Lung (tissue), 12 donors: ENCODE results near the gene FBRSL1. TPM values are rescaled to one million over a fixed set of nuclear protein-coding genes. Genes with fewer than 3 reads are reported as not detected.

Experiments used
- ATAC-seq: fragments of 200-7000 bp; cut with Tn5 transposase; one replicate; pipeline ENCODE4 v1.9.1; 2020; ENCODE audit warnings: moderate number of reproducible peaks; ENCODE audit not compliant: insufficient read depth, low FRiP score
- DNase-seq, 3 donors: peaks; one replicate each; pipeline ENCODE4 v3.0.0-alpha.2; 2013 to 2017
- H3K27ac ChIP-seq, 2 donors: one replicate each; pipeline ENCODE4 v1.5.1; 2013; ENCODE audit warnings: mild to moderate bottlenecking in 2 of 2, moderate library complexity in 2 of 2, control low read depth in 1 of 2, inconsistent platforms in 1 of 2, low read depth in 1 of 2, low read length in 1 of 2
- H3K27me3 ChIP-seq, 3 donors: one replicate each; pipeline ENCODE4 v1.5.1; 2013; ENCODE audit warnings: low read length in 2 of 3; ENCODE audit not compliant: control insufficient read depth in 3 of 3, insufficient read depth in 3 of 3
- H3K36me3 ChIP-seq, 4 donors: one replicate each; pipeline ENCODE4 v1.5.1; 2013; ENCODE audit warnings: low read length in 4 of 4, mild to moderate bottlenecking in 1 of 4, moderate library complexity in 1 of 4; ENCODE audit not compliant: control insufficient read depth in 4 of 4, insufficient read depth in 4 of 4
- H3K4me1 ChIP-seq, 5 donors: one replicate each; pipeline ENCODE4 v1.5.1; 2013; ENCODE audit warnings: low read length in 5 of 5, mild to moderate bottlenecking in 2 of 5, moderate library complexity in 1 of 5; ENCODE audit not compliant: control insufficient read depth in 5 of 5, insufficient read depth in 5 of 5
- H3K4me3 ChIP-seq: one replicate; pipeline ENCODE4 v1.5.1; 2013; ENCODE audit warnings: mild to moderate bottlenecking, control low read depth, moderate library complexity
- H3K9ac ChIP-seq, 2 donors: one replicate each; pipeline ENCODE4 v1.5.1; 2013; ENCODE audit warnings: low read length in 2 of 2, control low read depth in 1 of 2; ENCODE audit not compliant: insufficient read depth in 1 of 2
- H3K9me3 ChIP-seq, 4 donors: one replicate each; pipeline ENCODE4 v1.5.1; 2013; ENCODE audit warnings: low read length in 3 of 4, mild to moderate bottlenecking in 1 of 4, moderate library complexity in 1 of 4; ENCODE audit not compliant: control insufficient read depth in 4 of 4, insufficient read depth in 3 of 4
- WGBS, 2 donors: extraction: QIAGEN DNeasy Blood & Tissue Kit; methylation state at CpG; one replicate each; pipeline ENCODE4 v1.1.7; 2013; 5-methylcytosine and 5-hydroxymethylcytosine counted together
- polyA plus RNA-seq, 2 donors: library from polyadenylated mRNA; stranded (reverse); fragments of 200-250 nt; gene quantifications; one replicate each; pipeline ENCODE4 v1.2.1, GENCODE V29; 2013
- total RNA-seq, 2 donors: library from RNA; depleted of rRNA in 1 of 2; stranded (reverse); fragments of >200 nt in 1 of 2; gene quantifications; one replicate each; pipeline ENCODE4 v1.2.1, GENCODE V29; 2014 to 2021
- TF ChIP-seq, protein P1 (sequence below): IDR thresholded peaks from 2 replicates; pipeline ENCODE4 v1.5.1; 2012; ENCODE audit warnings: mild to moderate bottlenecking; ENCODE audit errors: control extremely low read depth, extremely low read depth
- donor health status: control.
- donor health status: control.
- donor health status: Bipolar disorder and iron deficiency.
- donor health status: healthy.
- donor health status: DM: yes; HTN: yes; CAD: no.

The FBRSL1 gene
- total and polyA plus RNA-seq, 4 donors, result 10.6 to 56.9 (median 22.3) TPM

- no peak overlapping the region for H3K27ac ChIP-seq
- peaks cover 0 to under 1% (median 0%) of the 10 kb centered on the region in 4 donors for H3K9me3 ChIP-seq
- DNase-seq (peak; percentile 91 to 94 (median 93)), ATAC-seq (no peak)
- TF ChIP-seq, protein P1, sequence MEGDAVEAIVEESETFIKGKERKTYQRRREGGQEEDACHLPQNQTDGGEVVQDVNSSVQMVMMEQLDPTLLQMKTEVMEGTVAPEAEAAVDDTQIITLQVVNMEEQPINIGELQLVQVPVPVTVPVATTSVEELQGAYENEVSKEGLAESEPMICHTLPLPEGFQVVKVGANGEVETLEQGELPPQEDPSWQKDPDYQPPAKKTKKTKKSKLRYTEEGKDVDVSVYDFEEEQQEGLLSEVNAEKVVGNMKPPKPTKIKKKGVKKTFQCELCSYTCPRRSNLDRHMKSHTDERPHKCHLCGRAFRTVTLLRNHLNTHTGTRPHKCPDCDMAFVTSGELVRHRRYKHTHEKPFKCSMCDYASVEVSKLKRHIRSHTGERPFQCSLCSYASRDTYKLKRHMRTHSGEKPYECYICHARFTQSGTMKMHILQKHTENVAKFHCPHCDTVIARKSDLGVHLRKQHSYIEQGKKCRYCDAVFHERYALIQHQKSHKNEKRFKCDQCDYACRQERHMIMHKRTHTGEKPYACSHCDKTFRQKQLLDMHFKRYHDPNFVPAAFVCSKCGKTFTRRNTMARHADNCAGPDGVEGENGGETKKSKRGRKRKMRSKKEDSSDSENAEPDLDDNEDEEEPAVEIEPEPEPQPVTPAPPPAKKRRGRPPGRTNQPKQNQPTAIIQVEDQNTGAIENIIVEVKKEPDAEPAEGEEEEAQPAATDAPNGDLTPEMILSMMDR, result no peak
- H3K36me3 ChIP-seq, result no peaks in the 10 kb centered on the region
- peaks cover 0 to 83% (median 24%) of the 10 kb centered on the region in 5 donors for H3K4me1 ChIP-seq
- H3K4me3 ChIP-seq, result no peak overlapping the region
- no peak overlapping the region for H3K9ac ChIP-seq
- H3K27me3 ChIP-seq, result no peaks in the 10 kb centered on the region
- 53 to 73% methylated on average over 17 to 22 of the region's 22 CpGs for WGBS, 2 donors
Observed at GRCh38 chr12:132450418-132451171, 39.4 kb upstream of the FBRSL1 start.

GRCh38 chr12:132451172-132451835 is 38.6 kb upstream of the FBRSL1 start:
- TF ChIP-seq, protein P1, result no peak
- 50 to 54% methylated on average over 31 to 35 of the region's 35 CpGs for WGBS, 2 donors
- no peak for ATAC-seq
- no peaks in the 10 kb centered on the region for H3K36me3 ChIP-seq
- DNase-seq, result peak in 2 of 3 donors; percentile 46 to 61
- H3K27me3 ChIP-seq, result no peaks in the 10 kb centered on the region
- H3K9ac ChIP-seq, result no peak overlapping the region
- no peak overlapping the region for H3K4me3 ChIP-seq
- peaks cover 0 to 3% (median 0%) of the 10 kb centered on the region in 4 donors for H3K9me3 ChIP-seq
- H3K4me1 ChIP-seq, result peaks cover 0 to 77% (median 27%) of the 10 kb centered on the region in 5 donors
- no peak overlapping the region for H3K27ac ChIP-seq

GRCh38 chr12:132451836-132452195 is 38.1 kb upstream of the FBRSL1 start:
- Histone ChIP-seq H3K27me3 (no peaks in the 10 kb centered on the region), H3K36me3 (no peaks in the 10 kb centered on the region), H3K9ac (no peak overlapping the region), H3K9me3 (peaks cover 0 to 4% (median 0%) of the 10 kb centered on the region in 4 donors), H3K4me3 (no peak overlapping the region), H3K4me1 (peaks cover 0 to 74% (median 27%) of the 10 kb centered on the region in 5 donors), H3K27ac (no peak overlapping the region)
- DNase-seq (no peak), ATAC-seq (no peak)
- 87 to 88% methylated on average over 10 of the region's 10 CpGs for WGBS, 2 donors
- TF ChIP-seq, protein P1, result no peak
